HepG2 (cell line): ENCODE measurements around the gene PAK6. TPM values are rescaled to one million over a fixed set of nuclear protein-coding genes. Genes with fewer than 3 reads are reported as not detected.

Experiments used
- ATAC-seq: fragments of 200-7000 bp; cut with Tn5 transposase; 3 replicates; pipeline ENCODE4 v1.9.1; 2020; ENCODE audit warnings: mild to moderate bottlenecking, moderate library complexity
- BruUV-seq: library from RNA; stranded (reverse); fragments of 400-500 nt; replicated peaks from 2 replicates; lab custom pipeline; 2021; lab: Mats Ljungman, UMichigan
- CTCF ChIA-PET: fragments of 300-600 bp; formaldehyde crosslinking; extraction: SDS; loops from one replicate; lab custom pipeline; 2021; ENCODE audit warnings: low total read pairs, inconsistent platforms, low intra/inter-chr PET ratio; lab: Yijun Ruan, JAX
- POLR2A ChIA-PET: fragments of 350-600 bp; sonication (Branson Sonifier 250); formaldehyde crosslinking; loops from one replicate; lab custom pipeline; 2020; ENCODE audit warnings: antibody characterized with exemption, inconsistent platforms; lab: Yijun Ruan, JAX
- DNase-seq: peaks from one replicate; pipeline ENCODE4 v3.0.0-alpha.2; 2015; ENCODE audit warnings: low spot score
- FAIRE-seq: peaks from 3 replicates; lab custom pipeline; 2011; peaks lifted over from hg19 to GRCh38; lab: Jason Lieb, UNC
- H2AFZ ChIP-seq: one replicate; pipeline ENCODE4 v1.6.1; 2011; ENCODE audit warnings: low read length, inconsistent platforms
- H3K27ac ChIP-seq: fragments of 300-600 bp; 3 replicates; pipeline ENCODE4 v1.8.0; 2011; ENCODE audit warnings: mixed run types, mild to moderate bottlenecking, mixed read lengths, low read length, inconsistent platforms; ENCODE audit not compliant: insufficient read depth; ENCODE audit errors: extremely low read length
- H3K27me3 ChIP-seq, 2 experiments: fragments of 200-600 bp in 1 of 2; 2 replicates in 1 of 2; 3 replicates in 1 of 2; pipeline versions ENCODE4 v1.6.0 to v1.8.0; 2011; ENCODE audit warnings: low read length in 2 of 2, mild to moderate bottlenecking in 2 of 2, moderate library complexity in 2 of 2, inconsistent platforms in 1 of 2; ENCODE audit not compliant: insufficient read depth in 2 of 2, control insufficient read depth in 1 of 2
- H3K36me3 ChIP-seq, 2 experiments: fragments of 200-600 bp in 1 of 2; replicated peaks in 1 of 2; 2 replicates in 1 of 2; 3 replicates in 1 of 2; pipeline versions ENCODE4 v1.5.1 to v1.8.0; 2011; ENCODE audit warnings: low read length in 2 of 2, inconsistent platforms in 1 of 2; ENCODE audit not compliant: insufficient read depth in 2 of 2, control insufficient read depth in 1 of 2
- H3K4me1 ChIP-seq: 2 replicates; pipeline ENCODE4 v1.5.1; 2012; ENCODE audit warnings: low read length, inconsistent platforms; ENCODE audit not compliant: insufficient read depth
- H3K4me2 ChIP-seq: 2 replicates; pipeline ENCODE4 v1.6.0; 2011; ENCODE audit warnings: low read depth, low read length, inconsistent platforms
- H3K4me3 ChIP-seq, 3 experiments: fragments of 200-600 bp in 1 of 3; sonication (generic), shearing (Covaris generic) in 1 of 3; replicated peaks in 1 of 3; 2 replicates each; pipeline ENCODE4 v1.5.1; 2011 to 2016; ENCODE audit warnings: low read length in 3 of 3, inconsistent platforms in 2 of 3, low read depth in 2 of 3, mild to moderate bottlenecking in 2 of 3, control low read depth in 1 of 3, mixed read lengths in 1 of 3; ENCODE audit not compliant: insufficient read depth in 1 of 3
- H3K79me2 ChIP-seq: one replicate; pipeline ENCODE4 v1.6.1; 2011; ENCODE audit warnings: low read length, inconsistent platforms; ENCODE audit not compliant: insufficient read depth
- H3K9ac ChIP-seq: 2 replicates; pipeline ENCODE4 v1.6.0; 2011; ENCODE audit warnings: mild to moderate bottlenecking, low read depth, low read length, inconsistent platforms; ENCODE audit not compliant: insufficient read depth
- H3K9me3 ChIP-seq: 2 replicates; pipeline ENCODE4 v1.5.1; 2012; ENCODE audit warnings: mild to moderate bottlenecking, low read length
- H4K20me1 ChIP-seq: 2 replicates; pipeline ENCODE4 v1.6.0; 2011; ENCODE audit warnings: inconsistent platforms, mild to moderate bottlenecking, low read length, moderate library complexity; ENCODE audit not compliant: insufficient read depth
- ASH2L ChIP-seq: fragments of 300-600, 200-600 bp; sonication (generic); IDR thresholded peaks from 2 replicates; pipeline ENCODE4 v1.7.0; 2017; ENCODE audit warnings: low read depth, mild to moderate bottlenecking, moderate library complexity, mixed read lengths, low read length; ENCODE audit not compliant: insufficient read length
- MAZ ChIP-seq, 2 experiments: sonication (generic) in 1 of 2; formaldehyde crosslinking in 1 of 2; IDR thresholded peaks; 2 replicates each; pipeline versions ENCODE4 v1.5.0 to v1.6.1; 2012 to 2020; ENCODE audit warnings: low read depth in 2 of 2, mild to moderate bottlenecking in 2 of 2, borderline replicate concordance in 1 of 2, improper control_type of control experiment in 1 of 2, low read length in 1 of 2, missing genetic modification reagents in 1 of 2, moderate library complexity in 1 of 2
- MIER3 ChIP-seq: IDR thresholded peaks from 2 replicates; pipeline ENCODE4 v1.6.1; 2016; ENCODE audit warnings: missing compliant biosample characterization, borderline replicate concordance
- MXD4 ChIP-seq: IDR thresholded peaks from 2 replicates; pipeline ENCODE4 v1.6.1; 2016; ENCODE audit warnings: mild to moderate bottlenecking, missing biosample characterization, missing genetic modification reagents
- POLR2AphosphoS5 ChIP-seq: IDR thresholded peaks from 2 replicates; pipeline ENCODE4 v1.6.1; 2012; ENCODE audit warnings: low read depth, low read length
- SMARCC2 ChIP-seq: fragments of 450-650 bp; IDR thresholded peaks from 2 replicates; pipeline ENCODE4 v1.6.1; 2017; ENCODE audit warnings: antibody characterized with exemption, mild to moderate bottlenecking
- SOX5 ChIP-seq: IDR thresholded peaks from 2 replicates; pipeline ENCODE4 v1.6.1; 2016; ENCODE audit warnings: borderline replicate concordance
- ZFP36 ChIP-seq: fragments of 150-350 bp; IDR thresholded peaks from 2 replicates; pipeline ENCODE4 v1.6.1; 2018; ENCODE audit warnings: borderline replicate concordance, low read length, low read depth; ENCODE audit not compliant: partially characterized antibody
- ZNF136 ChIP-seq: sonication (generic); formaldehyde crosslinking; IDR thresholded peaks from 2 replicates; pipeline ENCODE4 v1.8.1; 2022; ENCODE audit warnings: low read depth, mild to moderate bottlenecking, moderate library complexity, missing genetic modification reagents
- ZNF274 ChIP-seq: sonication (generic); formaldehyde crosslinking; IDR thresholded peaks from 2 replicates; pipeline ENCODE4 v1.5.1; 2020; ENCODE audit warnings: mild to moderate bottlenecking, missing genetic modification reagents
- ZNF333 ChIP-seq: sonication (generic); formaldehyde crosslinking; IDR thresholded peaks from 2 replicates; pipeline ENCODE4 v1.4.0; 2020; ENCODE audit warnings: mild to moderate bottlenecking, missing genetic modification reagents, borderline replicate concordance
- ZNF335 ChIP-seq: sonication (generic); formaldehyde crosslinking; IDR thresholded peaks from 2 replicates; pipeline ENCODE4 v1.4.0; 2020; ENCODE audit warnings: missing genetic modification reagents
- ZNF816 ChIP-seq: sonication (generic); formaldehyde crosslinking; IDR thresholded peaks from 2 replicates; pipeline ENCODE4 v1.8.0; 2022; ENCODE audit warnings: missing genetic modification reagents, mild to moderate bottlenecking, borderline replicate concordance
- whole genome bisulfite sequencing: methylation state at CpG from one replicate; pipeline ENCODE4 v1.1.6; 2017; ENCODE audit warnings: low lambda C conversion rate; 5-methylcytosine and 5-hydroxymethylcytosine counted together
- in situ Hi-C: cut with HindIII; loops from 2 replicates; pipeline ENCODE4 v1.10.0; 2017; ENCODE audit warnings: low pct_unique_long_range_greater_than_20kb; ENCODE audit not compliant: extremely low pct_ligation_motif_present
- intact Hi-C: fragments of 100-400 bp; cut with micrococcal nuclease; formaldehyde crosslinking; loops from one replicate; pipeline ENCODE4 v1.10.0; 2022; ENCODE audit not compliant: unreplicated experiment
- polyA plus RNA-seq, 8 experiments: library from polyadenylated mRNA; depleted of rRNA in 3 of 8; stranded (reverse) in 7 of 8; unstranded in 1 of 8; fragments of >200 nt; fragmentation: Illumina TruSeq in 4 of 8; extraction: Trizol in 4 of 8; gene quantifications; 2 replicates each; pipeline versions ENCODE4 v1.2.1 to v1.2.3, GENCODE V29; 2011 to 2016; ENCODE audit warnings: low read depth in 4 of 8, missing spikeins in 1 of 8, mixed read lengths in 1 of 8; ENCODE audit not compliant: insufficient read depth in 1 of 8
- total RNA-seq, 5 experiments: library from RNA; depleted of rRNA; stranded (reverse); fragments of >200 nt; fragmentation: Illumina TruSeq; extraction: Trizol; gene quantifications; 2 replicates each; pipeline ENCODE4 v1.2.3, GENCODE V29; 2016; ENCODE audit warnings: low read depth in 1 of 5
- TF ChIP-seq, protein P1 (sequence below): sonication (generic); formaldehyde crosslinking; IDR thresholded peaks from 2 replicates; pipeline ENCODE4 v1.5.0; 2020; ENCODE audit warnings: mild to moderate bottlenecking, missing genetic modification reagents
- TF ChIP-seq, protein P2 (sequence below): sonication (generic); formaldehyde crosslinking; IDR thresholded peaks from 2 replicates; pipeline ENCODE4 v1.4.0; 2020; ENCODE audit warnings: missing genetic modification reagents, low read depth, mild to moderate bottlenecking, borderline replicate concordance
- TF ChIP-seq, protein P3 (sequence below): sonication (generic); formaldehyde crosslinking; IDR thresholded peaks from 2 replicates; pipeline ENCODE4 v1.4.0; 2020; ENCODE audit warnings: missing genetic modification reagents

Gene PAK6
- total and polyA plus RNA-seq, 2 of the 13 experiments (the other 11 are each of a cell fraction or from before 2014, with no cell fraction given), result 0.07 TPM; not detected in 1

DNA sequence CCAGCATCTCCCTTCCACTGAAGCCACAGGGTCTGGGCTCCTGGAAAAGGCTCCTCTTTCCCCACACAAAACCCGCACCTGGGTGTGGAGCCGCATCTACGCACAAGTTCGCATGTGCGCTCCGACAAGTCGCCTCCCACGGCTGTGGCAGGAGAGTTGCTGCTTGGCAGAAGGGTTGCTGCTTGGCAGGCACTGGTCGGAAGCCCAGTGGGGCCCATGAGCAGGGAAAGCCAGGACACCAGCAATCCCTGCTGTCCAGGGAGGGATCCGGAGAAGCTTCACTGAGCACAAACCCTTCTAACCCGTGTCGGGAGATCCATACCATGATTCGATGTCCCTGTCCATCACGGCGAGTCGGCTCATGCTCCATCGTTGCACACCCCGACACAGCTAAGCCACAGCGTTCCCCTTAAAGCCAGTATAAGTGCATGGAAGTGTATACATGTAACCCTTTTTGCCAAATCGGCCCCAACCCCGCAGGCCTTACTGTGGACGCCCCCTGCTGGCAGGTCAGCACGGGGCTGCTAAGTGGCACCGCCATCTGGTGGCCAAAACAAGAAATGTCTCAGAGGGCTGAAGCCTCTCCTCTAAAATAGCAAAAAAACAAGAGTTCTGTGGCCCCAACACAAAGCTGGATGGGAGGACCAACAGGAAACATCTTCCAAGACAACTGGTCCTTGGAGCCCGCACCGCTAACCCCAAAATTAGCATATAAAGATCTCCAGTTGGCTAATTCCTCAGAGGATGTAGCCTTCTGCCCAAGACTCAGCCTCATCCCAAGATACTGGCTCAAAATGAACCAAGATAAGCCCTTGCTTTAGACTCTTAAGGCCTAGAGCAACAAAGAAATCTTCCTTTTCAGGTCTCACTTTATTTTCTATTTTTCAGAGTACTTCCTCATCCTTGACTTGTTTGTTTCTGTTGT lies 35.7 kb downstream of the PAK6 start:
- POLR2A ChIA-PET, result interaction anchor here (1.1 kb wide), 1 partner anchor 57 kb away, joined by 4 read pairs; no protein-coding TSS in a partner anchor
- H3K36me3 ChIP-seq, result no peaks in the 10 kb centered on the region
- H4K20me1 ChIP-seq, result no peaks in the 10 kb centered on the region
- peak overlapping the region; percentile 64 for H3K4me2 ChIP-seq
- CTCF ChIA-PET, result interaction anchor here (0.6 to 6.3 kb wide), 14 partner anchors 9 to 1033 kb away, joined by 3 to 266 read pairs (median 4); partner anchors contain the start of genes ANKRD63 and SRP14
- in situ Hi-C loops (loop anchor here (5.0 kb wide), 3 partner anchors 38 to 227 kb away; no protein-coding TSS in a partner anchor), intact Hi-C loops (loop anchor here (1.0 to 10.0 kb wide), 3 partner anchors 57 to 229 kb away; partner anchors contain the start of gene BMF)
- H3K27ac ChIP-seq, result no peak overlapping the region
- 33% methylated on average over 23 of the region's 26 CpGs for WGBS
- DNase-seq (peak; percentile 60), FAIRE-seq (peak; percentile 52), ATAC-seq (peak; percentile 14)
- peaks cover 1 to 40% of the 10 kb centered on the region in 2 experiments; a peak in 4 of 5 replicates for H3K27me3 ChIP-seq
- H3K4me1 ChIP-seq, result peaks cover 43% of the 10 kb centered on the region
- no peak overlapping the region for H3K9ac ChIP-seq
- no TSS peak for BruUV-seq
- H3K79me2 ChIP-seq, result no peaks in the 10 kb centered on the region
- no peaks in the 10 kb centered on the region for H3K9me3 ChIP-seq
- H3K4me3 ChIP-seq, result peak overlapping the region in 1 of 3 experiments; percentile 41; a peak in 1 of 6 replicates
- no peak overlapping the region for H2AFZ ChIP-seq
- TF ChIP-seq SMARCC2, result no peak
- TF ChIP-seq ZFP36, result peak; percentile 33
- no peak for TF ChIP-seq ZNF333 (CRISPR knock-in tag)
- no peak for TF ChIP-seq ZNF816 (CRISPR knock-in tag)
- TF ChIP-seq, protein P1, sequence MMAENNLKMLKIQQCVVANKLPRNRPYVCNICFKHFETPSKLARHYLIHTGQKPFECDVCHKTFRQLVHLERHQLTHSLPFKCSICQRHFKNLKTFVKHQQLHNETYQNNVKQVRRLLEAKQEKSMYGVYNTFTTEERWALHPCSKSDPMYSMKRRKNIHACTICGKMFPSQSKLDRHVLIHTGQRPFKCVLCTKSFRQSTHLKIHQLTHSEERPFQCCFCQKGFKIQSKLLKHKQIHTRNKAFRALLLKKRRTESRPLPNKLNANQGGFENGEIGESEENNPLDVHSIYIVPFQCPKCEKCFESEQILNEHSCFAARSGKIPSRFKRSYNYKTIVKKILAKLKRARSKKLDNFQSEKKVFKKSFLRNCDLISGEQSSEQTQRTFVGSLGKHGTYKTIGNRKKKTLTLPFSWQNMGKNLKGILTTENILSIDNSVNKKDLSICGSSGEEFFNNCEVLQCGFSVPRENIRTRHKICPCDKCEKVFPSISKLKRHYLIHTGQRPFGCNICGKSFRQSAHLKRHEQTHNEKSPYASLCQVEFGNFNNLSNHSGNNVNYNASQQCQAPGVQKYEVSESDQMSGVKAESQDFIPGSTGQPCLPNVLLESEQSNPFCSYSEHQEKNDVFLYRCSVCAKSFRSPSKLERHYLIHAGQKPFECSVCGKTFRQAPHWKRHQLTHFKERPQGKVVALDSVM (CRISPR knock-in tag), result 0 out of 2 replicates have a peak, but pooled peaks have one; percentile 18
- 0 out of 2 replicates have a peak, but pooled peaks have one; percentile 35 for TF ChIP-seq SOX5 (CRISPR knock-in tag)
- no peak for TF ChIP-seq ZNF335
- TF ChIP-seq, protein P2, sequence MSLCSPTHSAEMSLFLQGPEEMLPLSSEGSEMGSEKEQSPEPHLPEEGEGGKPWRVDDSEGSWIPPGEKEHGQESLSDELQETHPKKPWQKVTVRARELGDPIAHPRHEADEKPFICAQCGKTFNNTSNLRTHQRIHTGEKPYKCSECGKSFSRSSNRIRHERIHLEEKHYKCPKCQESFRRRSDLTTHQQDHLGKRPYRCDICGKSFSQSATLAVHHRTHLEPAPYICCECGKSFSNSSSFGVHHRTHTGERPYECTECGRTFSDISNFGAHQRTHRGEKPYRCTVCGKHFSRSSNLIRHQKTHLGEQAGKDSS, result no peak
- no peak for TF ChIP-seq ZNF136
- 0 out of 2 replicates have a peak, but pooled peaks have one; percentile 35 for TF ChIP-seq MAZ (IDR thresholded peaks at IDR 0.05; ENCODE audit: borderline replicate concordance, low read depth, low read length)
- peak; percentile 38; the same call in 1 of the 2 replicates for TF ChIP-seq MAZ (CRISPR knock-in tag; IDR thresholded peaks at IDR 0.05; ENCODE audit: low read depth)
- TF ChIP-seq ZNF274 (CRISPR knock-in tag), result peak; percentile 39; the same call in 1 of the 2 replicates
- TF ChIP-seq MIER3 (CRISPR knock-in tag), result no peak; the same call in 1 of the 2 replicates
- no peak for TF ChIP-seq ASH2L
- TF ChIP-seq, protein P3, sequence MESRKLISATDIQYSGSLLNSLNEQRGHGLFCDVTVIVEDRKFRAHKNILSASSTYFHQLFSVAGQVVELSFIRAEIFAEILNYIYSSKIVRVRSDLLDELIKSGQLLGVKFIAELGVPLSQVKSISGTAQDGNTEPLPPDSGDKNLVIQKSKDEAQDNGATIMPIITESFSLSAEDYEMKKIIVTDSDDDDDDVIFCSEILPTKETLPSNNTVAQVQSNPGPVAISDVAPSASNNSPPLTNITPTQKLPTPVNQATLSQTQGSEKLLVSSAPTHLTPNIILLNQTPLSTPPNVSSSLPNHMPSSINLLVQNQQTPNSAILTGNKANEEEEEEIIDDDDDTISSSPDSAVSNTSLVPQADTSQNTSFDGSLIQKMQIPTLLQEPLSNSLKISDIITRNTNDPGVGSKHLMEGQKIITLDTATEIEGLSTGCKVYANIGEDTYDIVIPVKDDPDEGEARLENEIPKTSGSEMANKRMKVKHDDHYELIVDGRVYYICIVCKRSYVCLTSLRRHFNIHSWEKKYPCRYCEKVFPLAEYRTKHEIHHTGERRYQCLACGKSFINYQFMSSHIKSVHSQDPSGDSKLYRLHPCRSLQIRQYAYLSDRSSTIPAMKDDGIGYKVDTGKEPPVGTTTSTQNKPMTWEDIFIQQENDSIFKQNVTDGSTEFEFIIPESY (CRISPR knock-in tag), result peak; percentile 62; the same call in 1 of the 2 replicates
- no peak for TF ChIP-seq POLR2AphosphoS5
- TF ChIP-seq MXD4 (CRISPR knock-in tag), result no peak
